ENCODE data around the gene FKBP8. TPM values are rescaled to one million over a fixed set of nuclear protein-coding genes. Genes with fewer than 3 reads are reported as not detected.

FKBP8 gene
- total RNA-seq, 1 experiment from 2014 or later = 345 TPM

GRCh38 chr19:18590273-18591272, 47.2 kb upstream of the FKBP8 start (continued):
- no peak for TF ChIP-seq NR3C1 (CRISPR knock-in tag; conservative IDR thresholded peaks at IDR 0.05; ENCODE audit: low read depth)
- TF ChIP-seq MLX (CRISPR knock-in tag; IDR thresholded peaks at IDR 0.05) = no peak
- TF ChIP-seq GTF2I (CRISPR knock-in tag; conservative IDR thresholded peaks at IDR 0.05) = no peak
- TF ChIP-seq, protein P1, sequence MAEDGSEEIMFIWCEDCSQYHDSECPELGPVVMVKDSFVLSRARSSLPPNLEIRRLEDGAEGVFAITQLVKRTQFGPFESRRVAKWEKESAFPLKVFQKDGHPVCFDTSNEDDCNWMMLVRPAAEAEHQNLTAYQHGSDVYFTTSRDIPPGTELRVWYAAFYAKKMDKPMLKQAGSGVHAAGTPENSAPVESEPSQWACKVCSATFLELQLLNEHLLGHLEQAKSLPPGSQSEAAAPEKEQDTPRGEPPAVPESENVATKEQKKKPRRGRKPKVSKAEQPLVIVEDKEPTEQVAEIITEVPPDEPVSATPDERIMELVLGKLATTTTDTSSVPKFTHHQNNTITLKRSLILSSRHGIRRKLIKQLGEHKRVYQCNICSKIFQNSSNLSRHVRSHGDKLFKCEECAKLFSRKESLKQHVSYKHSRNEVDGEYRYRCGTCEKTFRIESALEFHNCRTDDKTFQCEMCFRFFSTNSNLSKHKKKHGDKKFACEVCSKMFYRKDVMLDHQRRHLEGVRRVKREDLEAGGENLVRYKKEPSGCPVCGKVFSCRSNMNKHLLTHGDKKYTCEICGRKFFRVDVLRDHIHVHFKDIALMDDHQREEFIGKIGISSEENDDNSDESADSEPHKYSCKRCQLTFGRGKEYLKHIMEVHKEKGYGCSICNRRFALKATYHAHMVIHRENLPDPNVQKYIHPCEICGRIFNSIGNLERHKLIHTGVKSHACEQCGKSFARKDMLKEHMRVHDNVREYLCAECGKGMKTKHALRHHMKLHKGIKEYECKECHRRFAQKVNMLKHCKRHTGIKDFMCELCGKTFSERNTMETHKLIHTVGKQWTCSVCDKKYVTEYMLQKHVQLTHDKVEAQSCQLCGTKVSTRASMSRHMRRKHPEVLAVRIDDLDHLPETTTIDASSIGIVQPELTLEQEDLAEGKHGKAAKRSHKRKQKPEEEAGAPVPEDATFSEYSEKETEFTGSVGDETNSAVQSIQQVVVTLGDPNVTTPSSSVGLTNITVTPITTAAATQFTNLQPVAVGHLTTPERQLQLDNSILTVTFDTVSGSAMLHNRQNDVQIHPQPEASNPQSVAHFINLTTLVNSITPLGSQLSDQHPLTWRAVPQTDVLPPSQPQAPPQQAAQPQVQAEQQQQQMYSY (CRISPR knock-in tag; IDR thresholded peaks at IDR 0.05) = peak; percentile 56
- peak; percentile 93 for TF ChIP-seq SP1 (CRISPR knock-in tag; conservative IDR thresholded peaks at IDR 0.05)
- TF ChIP-seq, protein P2, sequence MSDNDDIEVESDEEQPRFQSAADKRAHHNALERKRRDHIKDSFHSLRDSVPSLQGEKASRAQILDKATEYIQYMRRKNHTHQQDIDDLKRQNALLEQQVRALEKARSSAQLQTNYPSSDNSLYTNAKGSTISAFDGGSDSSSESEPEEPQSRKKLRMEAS (CRISPR knock-in tag; IDR thresholded peaks at IDR 0.05) = peak; percentile 74; the same call in 1 of the 2 replicates
- TF ChIP-seq MYBL2 (CRISPR knock-in tag; IDR thresholded peaks at IDR 0.05) = no peak
- TF ChIP-seq, protein P3, sequence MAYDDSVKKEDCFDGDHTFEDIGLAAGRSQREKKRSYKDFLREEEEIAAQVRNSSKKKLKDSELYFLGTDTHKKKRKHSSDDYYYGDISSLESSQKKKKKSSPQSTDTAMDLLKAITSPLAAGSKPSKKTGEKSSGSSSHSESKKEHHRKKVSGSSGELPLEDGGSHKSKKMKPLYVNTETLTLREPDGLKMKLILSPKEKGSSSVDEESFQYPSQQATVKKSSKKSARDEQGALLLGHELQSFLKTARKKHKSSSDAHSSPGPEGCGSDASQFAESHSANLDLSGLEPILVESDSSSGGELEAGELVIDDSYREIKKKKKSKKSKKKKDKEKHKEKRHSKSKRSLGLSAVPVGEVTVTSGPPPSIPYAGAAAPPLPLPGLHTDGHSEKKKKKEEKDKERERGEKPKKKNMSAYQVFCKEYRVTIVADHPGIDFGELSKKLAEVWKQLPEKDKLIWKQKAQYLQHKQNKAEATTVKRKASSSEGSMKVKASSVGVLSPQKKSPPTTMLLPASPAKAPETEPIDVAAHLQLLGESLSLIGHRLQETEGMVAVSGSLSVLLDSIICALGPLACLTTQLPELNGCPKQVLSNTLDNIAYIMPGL (CRISPR knock-in tag; IDR thresholded peaks at IDR 0.05) = 0 out of 2 replicates have a peak, but pooled peaks have one; percentile 19
- TF ChIP-seq ZNF396 (CRISPR knock-in tag; IDR thresholded peaks at IDR 0.05; ENCODE audit: borderline replicate concordance) = no peak
- no peak for TF ChIP-seq IRF2 (CRISPR knock-in tag; IDR thresholded peaks at IDR 0.05; ENCODE audit: borderline replicate concordance, low read depth)
- TF ChIP-seq, protein P4, sequence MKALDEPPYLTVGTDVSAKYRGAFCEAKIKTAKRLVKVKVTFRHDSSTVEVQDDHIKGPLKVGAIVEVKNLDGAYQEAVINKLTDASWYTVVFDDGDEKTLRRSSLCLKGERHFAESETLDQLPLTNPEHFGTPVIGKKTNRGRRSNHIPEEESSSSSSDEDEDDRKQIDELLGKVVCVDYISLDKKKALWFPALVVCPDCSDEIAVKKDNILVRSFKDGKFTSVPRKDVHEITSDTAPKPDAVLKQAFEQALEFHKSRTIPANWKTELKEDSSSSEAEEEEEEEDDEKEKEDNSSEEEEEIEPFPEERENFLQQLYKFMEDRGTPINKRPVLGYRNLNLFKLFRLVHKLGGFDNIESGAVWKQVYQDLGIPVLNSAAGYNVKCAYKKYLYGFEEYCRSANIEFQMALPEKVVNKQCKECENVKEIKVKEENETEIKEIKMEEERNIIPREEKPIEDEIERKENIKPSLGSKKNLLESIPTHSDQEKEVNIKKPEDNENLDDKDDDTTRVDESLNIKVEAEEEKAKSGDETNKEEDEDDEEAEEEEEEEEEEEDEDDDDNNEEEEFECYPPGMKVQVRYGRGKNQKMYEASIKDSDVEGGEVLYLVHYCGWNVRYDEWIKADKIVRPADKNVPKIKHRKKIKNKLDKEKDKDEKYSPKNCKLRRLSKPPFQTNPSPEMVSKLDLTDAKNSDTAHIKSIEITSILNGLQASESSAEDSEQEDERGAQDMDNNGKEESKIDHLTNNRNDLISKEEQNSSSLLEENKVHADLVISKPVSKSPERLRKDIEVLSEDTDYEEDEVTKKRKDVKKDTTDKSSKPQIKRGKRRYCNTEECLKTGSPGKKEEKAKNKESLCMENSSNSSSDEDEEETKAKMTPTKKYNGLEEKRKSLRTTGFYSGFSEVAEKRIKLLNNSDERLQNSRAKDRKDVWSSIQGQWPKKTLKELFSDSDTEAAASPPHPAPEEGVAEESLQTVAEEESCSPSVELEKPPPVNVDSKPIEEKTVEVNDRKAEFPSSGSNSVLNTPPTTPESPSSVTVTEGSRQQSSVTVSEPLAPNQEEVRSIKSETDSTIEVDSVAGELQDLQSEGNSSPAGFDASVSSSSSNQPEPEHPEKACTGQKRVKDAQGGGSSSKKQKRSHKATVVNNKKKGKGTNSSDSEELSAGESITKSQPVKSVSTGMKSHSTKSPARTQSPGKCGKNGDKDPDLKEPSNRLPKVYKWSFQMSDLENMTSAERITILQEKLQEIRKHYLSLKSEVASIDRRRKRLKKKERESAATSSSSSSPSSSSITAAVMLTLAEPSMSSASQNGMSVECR (CRISPR knock-in tag; IDR thresholded peaks at IDR 0.05; ENCODE audit: borderline replicate concordance) = no peak; the same call in 1 of the 2 replicates
- TF ChIP-seq E2F1 (CRISPR knock-in tag; IDR thresholded peaks at IDR 0.05) = 0 out of 2 replicates have a peak, but pooled peaks have one; percentile 20
- TF ChIP-seq NR1H2 (CRISPR knock-in tag; IDR thresholded peaks at IDR 0.05) = no peak
- TF ChIP-seq ZNF317 (CRISPR knock-in tag; IDR thresholded peaks at IDR 0.05; ENCODE audit: borderline replicate concordance, low read depth) = no peak
- no peak for TF ChIP-seq ZNF512 (CRISPR knock-in tag; IDR thresholded peaks at IDR 0.05; ENCODE audit: borderline replicate concordance)
- TF ChIP-seq SMAD3 (CRISPR knock-in tag; IDR thresholded peaks at IDR 0.05; ENCODE audit: borderline replicate concordance) = no peak
- no peak for TF ChIP-seq SOX15 (CRISPR knock-in tag; IDR thresholded peaks at IDR 0.05)
- no peak for TF ChIP-seq PRRX2 (CRISPR knock-in tag; IDR thresholded peaks at IDR 0.05)
- no peak for TF ChIP-seq EMX1 (CRISPR knock-in tag; IDR thresholded peaks at IDR 0.05)
- no peak for TF ChIP-seq RELA (CRISPR knock-in tag; IDR thresholded peaks at IDR 0.05; ENCODE audit: borderline replicate concordance)
- TF ChIP-seq, protein P5, sequence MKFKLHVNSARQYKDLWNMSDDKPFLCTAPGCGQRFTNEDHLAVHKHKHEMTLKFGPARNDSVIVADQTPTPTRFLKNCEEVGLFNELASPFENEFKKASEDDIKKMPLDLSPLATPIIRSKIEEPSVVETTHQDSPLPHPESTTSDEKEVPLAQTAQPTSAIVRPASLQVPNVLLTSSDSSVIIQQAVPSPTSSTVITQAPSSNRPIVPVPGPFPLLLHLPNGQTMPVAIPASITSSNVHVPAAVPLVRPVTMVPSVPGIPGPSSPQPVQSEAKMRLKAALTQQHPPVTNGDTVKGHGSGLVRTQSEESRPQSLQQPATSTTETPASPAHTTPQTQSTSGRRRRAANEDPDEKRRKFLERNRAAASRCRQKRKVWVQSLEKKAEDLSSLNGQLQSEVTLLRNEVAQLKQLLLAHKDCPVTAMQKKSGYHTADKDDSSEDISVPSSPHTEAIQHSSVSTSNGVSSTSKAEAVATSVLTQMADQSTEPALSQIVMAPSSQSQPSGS (CRISPR knock-in tag; IDR thresholded peaks at IDR 0.05; ENCODE audit: borderline replicate concordance, low read depth) = no peak
- TF ChIP-seq TEAD4 (CRISPR knock-in tag; IDR thresholded peaks at IDR 0.05) = no peak

Measured in WTC11 (cell line).